Bronchial epithelial cell (primary cell): Measurements from ENCODE around the gene PPARD. TPM values are rescaled to one million over a fixed set of nuclear protein-coding genes. Genes with fewer than 3 reads are reported as not detected.

Source experiments
- DNase-seq: peaks from one replicate; pipeline ENCODE4 v3.0.0-alpha.2; 2010; ENCODE audit warnings: low read depth
- FAIRE-seq: peaks from 2 replicates; lab custom pipeline; 2011; peaks lifted over from hg19 to GRCh38; lab: Jason Lieb, UNC
- H3K27me3 ChIP-seq: 2 replicates; pipeline ENCODE4 v1.5.1; 2011; ENCODE audit warnings: low read length; ENCODE audit not compliant: control insufficient read depth, insufficient read depth
- H3K36me3 ChIP-seq: 2 replicates; pipeline ENCODE4 v1.5.1; 2011; ENCODE audit warnings: low read length; ENCODE audit not compliant: control insufficient read depth, insufficient read depth
- H3K4me3 ChIP-seq: 2 replicates; pipeline ENCODE4 v1.5.1; 2011; ENCODE audit warnings: mild to moderate bottlenecking, low read depth, low read length, control low read depth
- total RNA-seq: library from RNA; depleted of rRNA; stranded (reverse); fragments of >200 nt; gene quantifications from 2 replicates; pipeline ENCODE4 v1.2.1, GENCODE V29; 2014
- TF ChIP-seq, protein P1 (sequence below): IDR thresholded peaks from 2 replicates; pipeline ENCODE4 v1.5.1; 2011; ENCODE audit warnings: mild to moderate bottlenecking, moderate library complexity, low read length, control low read depth, inconsistent platforms; ENCODE audit not compliant: insufficient read depth, severe bottlenecking

Gene PPARD
- total RNA-seq, 1 donor from 2014 or later, result 10.3 TPM

DNA sequence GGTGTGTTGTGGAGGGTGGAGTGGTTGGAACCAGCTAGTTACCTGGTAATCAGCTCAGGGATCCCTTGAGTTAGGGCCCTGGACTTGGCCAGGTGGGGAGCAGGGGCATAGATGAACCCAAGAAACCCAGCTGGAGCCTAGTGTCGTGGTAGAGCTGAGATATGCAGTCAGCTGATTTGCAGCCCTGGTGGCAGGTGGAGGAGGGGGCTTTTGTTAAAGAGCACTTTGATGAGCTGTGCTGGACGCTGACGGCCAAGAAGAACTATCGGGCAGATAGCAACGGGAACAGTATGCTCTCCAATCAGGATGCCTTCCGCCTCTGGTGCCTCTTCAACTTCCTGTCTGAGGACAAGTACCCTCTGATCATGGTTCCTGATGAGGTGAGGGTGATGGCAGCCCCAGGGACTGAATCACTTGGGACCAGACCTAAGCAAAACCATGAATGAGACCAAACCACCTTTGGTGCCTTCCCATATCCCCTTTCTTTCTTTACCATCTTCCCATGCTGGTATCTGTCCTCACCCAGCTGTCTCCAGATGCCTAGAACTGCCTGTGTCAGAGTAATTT, 32.0 kb upstream of the PPARD start:
- Histone ChIP-seq H3K4me3 (no peak overlapping the region), H3K27me3 (no peaks in the 10 kb centered on the region), H3K36me3 (peaks cover 16% of the 10 kb centered on the region)
- TF ChIP-seq, protein P1, sequence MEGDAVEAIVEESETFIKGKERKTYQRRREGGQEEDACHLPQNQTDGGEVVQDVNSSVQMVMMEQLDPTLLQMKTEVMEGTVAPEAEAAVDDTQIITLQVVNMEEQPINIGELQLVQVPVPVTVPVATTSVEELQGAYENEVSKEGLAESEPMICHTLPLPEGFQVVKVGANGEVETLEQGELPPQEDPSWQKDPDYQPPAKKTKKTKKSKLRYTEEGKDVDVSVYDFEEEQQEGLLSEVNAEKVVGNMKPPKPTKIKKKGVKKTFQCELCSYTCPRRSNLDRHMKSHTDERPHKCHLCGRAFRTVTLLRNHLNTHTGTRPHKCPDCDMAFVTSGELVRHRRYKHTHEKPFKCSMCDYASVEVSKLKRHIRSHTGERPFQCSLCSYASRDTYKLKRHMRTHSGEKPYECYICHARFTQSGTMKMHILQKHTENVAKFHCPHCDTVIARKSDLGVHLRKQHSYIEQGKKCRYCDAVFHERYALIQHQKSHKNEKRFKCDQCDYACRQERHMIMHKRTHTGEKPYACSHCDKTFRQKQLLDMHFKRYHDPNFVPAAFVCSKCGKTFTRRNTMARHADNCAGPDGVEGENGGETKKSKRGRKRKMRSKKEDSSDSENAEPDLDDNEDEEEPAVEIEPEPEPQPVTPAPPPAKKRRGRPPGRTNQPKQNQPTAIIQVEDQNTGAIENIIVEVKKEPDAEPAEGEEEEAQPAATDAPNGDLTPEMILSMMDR, result no peak
- no peak for DNase-seq
- FAIRE-seq, result no peak

DNA sequence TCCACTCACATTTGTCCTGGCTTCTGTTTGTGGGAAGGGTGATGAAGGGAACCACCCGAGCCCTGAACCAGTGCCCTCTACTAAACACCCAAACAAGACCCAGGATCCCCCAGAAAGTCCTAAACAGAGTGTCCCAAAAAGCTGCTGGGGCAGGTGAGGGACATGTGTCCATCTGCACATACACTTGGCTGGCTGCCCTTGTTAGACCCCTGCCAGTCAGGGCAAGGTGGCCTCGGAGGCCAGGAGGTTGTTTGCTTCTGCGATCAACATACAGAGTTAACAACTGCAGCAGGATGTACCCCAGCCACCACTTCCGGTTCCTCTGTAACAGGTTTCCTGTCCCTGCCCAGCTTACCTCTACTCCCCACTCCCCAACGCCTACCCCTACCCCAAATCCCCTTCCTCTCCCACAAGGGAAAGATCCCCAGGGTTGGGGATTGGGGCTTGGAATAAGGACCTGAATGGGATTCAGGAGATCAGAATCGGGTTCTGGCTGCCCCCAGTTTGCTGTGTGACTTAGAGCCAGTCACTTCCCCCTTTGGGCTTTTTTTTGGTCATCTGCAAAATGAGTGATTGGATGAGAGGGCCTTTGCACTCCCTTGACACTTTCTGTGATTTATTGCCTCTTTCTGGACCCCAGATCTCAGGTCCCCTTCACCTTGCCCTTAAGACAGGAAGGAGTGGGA, 30.8 kb upstream of the PPARD start:
- DNase-seq, result no peak
- no peak overlapping the region for H3K4me3 ChIP-seq
- no peak for FAIRE-seq
- no peaks in the 10 kb centered on the region for H3K27me3 ChIP-seq
- TF ChIP-seq, protein P1, result no peak
- peaks cover 16% of the 10 kb centered on the region for H3K36me3 ChIP-seq

DNA sequence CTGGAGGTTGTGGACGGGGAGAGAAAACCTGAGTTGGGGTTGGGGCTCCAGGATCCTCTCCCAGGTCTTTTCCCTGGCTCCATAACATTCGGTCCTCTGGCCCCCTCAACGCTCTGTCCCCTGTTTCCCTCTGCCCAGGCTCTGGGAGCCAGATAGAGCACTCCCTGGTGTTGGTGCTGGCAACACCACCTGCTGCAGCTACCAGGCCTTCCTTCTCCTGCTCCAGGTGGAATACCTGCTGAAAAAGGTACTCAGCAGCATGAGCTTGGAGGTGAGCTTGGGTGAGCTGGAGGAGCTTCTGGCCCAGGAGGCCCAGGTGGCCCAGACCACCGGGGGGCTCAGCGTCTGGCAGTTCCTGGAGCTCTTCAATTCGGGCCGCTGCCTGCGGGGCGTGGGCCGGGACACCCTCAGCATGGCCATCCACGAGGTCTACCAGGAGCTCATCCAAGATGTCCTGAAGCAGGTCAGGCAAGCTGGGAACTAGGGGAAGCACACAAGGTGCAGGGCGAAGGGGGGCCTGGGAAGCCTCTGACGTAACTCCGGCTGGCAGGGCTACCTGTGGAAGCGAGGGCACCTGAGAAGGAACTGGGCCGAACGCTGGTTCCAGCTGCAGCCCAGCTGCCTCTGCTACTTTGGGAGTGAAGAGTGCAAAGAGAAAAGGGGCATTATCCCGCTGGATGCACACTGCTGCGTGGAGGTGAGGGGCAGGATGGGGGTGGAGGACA, 30.1 kb upstream of the PPARD start:
- FAIRE-seq, result no peak

DNA sequence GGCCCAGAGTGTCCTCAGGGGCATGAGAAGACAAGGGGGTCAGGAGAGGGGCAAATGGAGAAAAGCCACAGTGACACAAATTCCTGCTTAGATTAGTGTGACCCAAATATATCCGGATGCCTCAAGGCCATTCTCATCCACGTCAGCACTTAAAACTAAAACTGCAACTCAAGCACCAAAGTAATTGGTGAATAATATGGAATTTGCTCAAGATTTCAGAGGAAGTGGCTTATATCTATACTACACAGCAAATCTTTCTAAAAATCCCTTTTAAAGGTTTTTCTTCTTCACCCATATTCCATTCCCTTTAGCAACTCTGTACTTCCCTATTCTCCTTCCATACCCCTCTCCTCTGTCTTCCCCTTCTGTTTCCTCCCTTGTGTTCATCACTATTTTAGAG, 29.6 kb upstream of the PPARD start:
- no peak overlapping the region for H3K4me3 ChIP-seq
- H3K27me3 ChIP-seq, result no peaks in the 10 kb centered on the region
- DNase-seq (no peak), FAIRE-seq (no peak)
- TF ChIP-seq, protein P1, result no peak
- H3K36me3 ChIP-seq, result peaks cover 17% of the 10 kb centered on the region

More for the DNA sequence above, 30.1 kb upstream of the PPARD start:
- DNase-seq, result no peak
- no peaks in the 10 kb centered on the region for H3K27me3 ChIP-seq
- peaks cover 16% of the 10 kb centered on the region for H3K36me3 ChIP-seq
- H3K4me3 ChIP-seq, result no peak overlapping the region
- TF ChIP-seq, protein P1, result no peak

DNA sequence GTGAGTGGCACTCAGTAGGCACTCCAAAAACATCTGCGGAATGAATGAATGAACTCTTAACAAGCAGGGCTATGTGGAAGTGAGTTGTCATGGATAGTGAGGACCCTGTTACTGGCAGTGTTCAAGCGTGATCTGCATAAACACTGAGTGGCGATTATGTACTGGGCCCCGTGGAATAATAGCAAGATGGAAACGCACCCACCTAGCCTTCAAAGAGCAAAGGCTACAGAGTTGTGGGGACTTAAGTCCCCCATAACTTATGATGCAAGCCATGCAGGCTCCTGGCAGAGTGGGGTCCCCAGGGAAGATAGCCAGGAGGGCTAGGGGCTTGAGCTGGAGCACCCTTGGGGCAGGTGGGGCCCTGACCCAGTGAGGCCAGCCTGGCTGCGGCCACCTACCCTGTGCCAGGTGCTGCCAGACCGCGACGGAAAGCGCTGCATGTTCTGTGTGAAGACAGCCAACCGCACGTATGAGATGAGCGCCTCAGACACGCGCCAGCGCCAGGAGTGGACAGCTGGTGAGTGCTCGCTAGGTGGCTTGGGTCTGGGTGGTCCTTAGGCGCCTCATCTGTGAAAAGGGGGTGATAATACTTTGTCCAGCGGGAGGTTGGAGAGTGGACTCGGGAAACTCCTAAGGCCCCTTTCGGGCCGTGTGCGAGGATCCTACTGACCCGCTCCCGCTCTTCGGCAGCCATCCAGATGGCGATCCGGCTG, 24.7 kb upstream of the PPARD start:
- DNase-seq (no peak), FAIRE-seq (no peak)
- TF ChIP-seq, protein P1, result no peak
- H3K27me3 ChIP-seq, result no peaks in the 10 kb centered on the region
- H3K36me3 ChIP-seq, result peaks cover 24% of the 10 kb centered on the region
- H3K4me3 ChIP-seq, result peak overlapping the region; percentile 39
